Astrocyte (in vitro differentiated cells and primary cell): ENCODE results near the gene IER5.

Experiments
- CTCF ChIP-seq: IDR thresholded peaks from 2 replicates; pipeline ENCODE4 v1.5.1; 2011; ENCODE audit warnings: low read depth, mild to moderate bottlenecking, inconsistent platforms, low read length, moderate library complexity; ENCODE audit not compliant: insufficient read depth
- EZH2 ChIP-seq: IDR thresholded peaks from 2 replicates; pipeline ENCODE4 v1.6.1; 2012; ENCODE audit warnings: mild to moderate bottlenecking, low read length, inconsistent platforms; ENCODE audit not compliant: insufficient read depth

GRCh38 chr1:181104790-181105133, 16.3 kb downstream of the IER5 start:
- TF ChIP-seq CTCF, result no peak
- no peak for TF ChIP-seq EZH2
